Thyroid gland (tissue), 4 donors: ENCODE results near the gene SLC24A4. TPM values are rescaled to one million over a fixed set of nuclear protein-coding genes. Genes with fewer than 3 reads are reported as not detected.
"Not testable (repeated sequence)": the region's sequence is repeated elsewhere in the genome, so short reads cannot be mapped to it uniquely, and the experiment has no call there.

ENCODE experiments used
- DNase-seq, 2 donors: peaks; one replicate each; pipeline ENCODE4 v3.0.0-alpha.2; 2019
- H3K27ac ChIP-seq, 3 donors: fragments of 200-600 bp; sonication (generic); 1 replicate in 2 of 3; 2 replicates in 1 of 3; pipeline ENCODE4 v1.5.1; 2016 to 2019; ENCODE audit warnings: mild to moderate bottlenecking in 1 of 3, moderate library complexity in 1 of 3
- H3K27me3 ChIP-seq: fragments of 200-600 bp; sonication (generic); one replicate; pipeline ENCODE4 v1.5.1; 2019
- H3K36me3 ChIP-seq, 2 donors: fragments of 200-600 bp; sonication (generic); one replicate each; pipeline ENCODE4 v1.5.1; 2016 to 2019
- H3K4me1 ChIP-seq, 2 donors: fragments of 200-600 bp; sonication (generic); one replicate each; pipeline ENCODE4 v1.5.1; 2017 to 2019
- H3K4me3 ChIP-seq, 3 donors: fragments of 200-600 bp; sonication (generic); replicated peaks in 1 of 3; 1 replicate in 2 of 3; 2 replicates in 1 of 3; pipeline ENCODE4 v1.5.1; 2016; ENCODE audit warnings: mild to moderate bottlenecking in 1 of 3
- H3K9me3 ChIP-seq: fragments of 200-600 bp; sonication (generic); one replicate; pipeline ENCODE4 v1.5.1; 2017
- POLR2A ChIP-seq, 2 donors: fragments of 450-650 bp; IDR thresholded peaks; one replicate each; pipeline ENCODE4 v1.6.1; 2017; ENCODE audit warnings: antibody characterized with exemption in 2 of 2, mild to moderate bottlenecking in 2 of 2, moderate library complexity in 1 of 2
- WGBS, 2 donors: methylation state at CpG; one replicate each; pipeline ENCODE4 v1.1.5; 2017; 5-methylcytosine and 5-hydroxymethylcytosine counted together
- intact Hi-C: fragments of 100-400 bp; cut with DNase I; formaldehyde crosslinking; loops from one replicate; pipeline ENCODE4 v1.15.1; 2023
- total RNA-seq, 4 donors: library from RNA; depleted of rRNA; stranded (reverse); fragments of >200 nt; gene quantifications; one replicate each; pipeline ENCODE4 v1.2.3, GENCODE V29; 2016
- TF ChIP-seq, protein P1 (sequence below), 6 experiments: fragments of 200-600 bp in 3 of 6; fragments of 450-650 bp in 3 of 6; sonication (generic) in 3 of 6; IDR thresholded peaks; one replicate each; pipeline ENCODE4 v1.5.1; 2016 to 2019; ENCODE audit warnings: antibody characterized with exemption in 6 of 6, mild to moderate bottlenecking in 2 of 6, inconsistent platforms in 1 of 6, moderate library complexity in 1 of 6

SLC24A4 gene
- total RNA-seq, 4 donors from 2014 or later = 0.05 to 0.46 (median 0.19) TPM

DNA sequence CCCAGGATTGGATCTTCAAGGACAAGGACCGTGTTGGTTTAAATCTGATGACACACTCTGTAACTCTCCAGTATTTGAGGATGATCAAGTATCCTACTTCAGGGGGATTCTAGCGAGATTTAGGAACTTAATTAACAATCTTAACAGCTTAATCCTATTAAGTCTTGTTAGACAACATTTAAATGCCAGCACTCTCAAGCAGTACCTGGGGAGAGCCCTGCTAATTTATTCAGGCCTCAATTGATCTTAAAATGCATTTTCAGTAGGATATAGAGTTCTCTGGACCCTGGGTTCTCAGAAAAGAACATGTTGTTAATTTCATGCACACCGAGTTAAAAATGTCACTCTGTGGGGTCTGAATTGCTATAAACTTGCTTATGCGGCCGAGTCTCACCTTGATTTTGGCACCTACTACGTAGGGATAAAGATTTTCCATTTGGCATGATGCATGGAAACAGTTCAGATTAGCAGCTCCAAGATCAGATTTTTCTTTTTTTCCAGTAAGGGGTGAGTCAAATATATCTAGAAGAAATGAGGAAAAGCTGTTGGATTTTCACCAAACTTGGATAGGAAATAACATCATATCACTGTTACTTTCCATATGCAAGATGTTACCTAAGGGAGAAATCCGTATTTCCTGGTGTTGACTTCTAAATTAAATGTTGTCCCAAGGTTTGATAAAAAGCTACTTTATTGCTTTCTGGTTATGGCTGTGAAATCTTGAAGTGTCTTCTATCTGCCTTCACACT lies 76.1 kb downstream of the SLC24A4 start:
- DNase-seq = no peak

DNA sequence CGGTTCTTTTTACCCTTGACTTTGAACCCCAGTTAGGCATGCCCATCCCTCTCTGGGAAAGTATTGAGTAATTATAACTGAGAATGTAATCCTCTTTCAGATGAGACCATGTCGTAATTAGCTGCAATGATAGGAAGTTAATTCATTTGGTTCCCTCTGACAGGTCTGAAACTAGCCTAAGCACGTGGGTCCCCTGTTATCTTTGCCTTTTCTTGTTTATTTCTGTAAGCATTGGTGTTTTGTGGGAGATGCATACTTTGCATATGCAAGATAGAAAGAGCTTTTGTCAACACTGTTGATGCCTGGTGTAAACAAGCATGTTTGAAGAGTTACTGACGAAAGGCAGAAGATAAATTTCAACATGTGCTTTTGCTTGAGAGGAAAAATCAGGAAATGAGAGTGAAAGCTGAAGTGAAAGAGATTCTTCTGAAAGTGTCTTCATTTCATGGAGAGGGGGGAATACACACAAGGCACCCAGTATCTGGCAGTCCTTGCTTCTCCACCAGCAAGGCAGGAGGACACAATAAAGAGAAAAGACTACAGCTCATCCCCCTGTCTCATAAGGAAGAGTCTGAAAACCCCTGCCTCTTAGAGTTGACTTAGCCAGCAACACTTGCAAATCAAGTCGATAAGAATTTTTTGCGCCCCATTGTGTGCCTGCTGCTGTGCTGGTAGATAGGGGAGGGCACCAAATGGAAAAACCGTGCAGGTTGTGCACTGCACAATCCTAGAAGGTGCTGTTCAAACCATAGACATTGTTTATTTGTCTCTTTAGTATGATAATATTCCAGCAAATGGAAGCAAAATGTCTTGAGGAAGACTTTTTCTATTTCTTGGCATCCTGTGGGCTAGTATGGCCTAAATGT lies 77.8 kb downstream of the SLC24A4 start:
- no peaks in the 10 kb centered on the region for H3K9me3 ChIP-seq
- intact Hi-C loops = no loop called here
- H3K4me3 ChIP-seq = no peak overlapping the region
- TF ChIP-seq, protein P1, sequence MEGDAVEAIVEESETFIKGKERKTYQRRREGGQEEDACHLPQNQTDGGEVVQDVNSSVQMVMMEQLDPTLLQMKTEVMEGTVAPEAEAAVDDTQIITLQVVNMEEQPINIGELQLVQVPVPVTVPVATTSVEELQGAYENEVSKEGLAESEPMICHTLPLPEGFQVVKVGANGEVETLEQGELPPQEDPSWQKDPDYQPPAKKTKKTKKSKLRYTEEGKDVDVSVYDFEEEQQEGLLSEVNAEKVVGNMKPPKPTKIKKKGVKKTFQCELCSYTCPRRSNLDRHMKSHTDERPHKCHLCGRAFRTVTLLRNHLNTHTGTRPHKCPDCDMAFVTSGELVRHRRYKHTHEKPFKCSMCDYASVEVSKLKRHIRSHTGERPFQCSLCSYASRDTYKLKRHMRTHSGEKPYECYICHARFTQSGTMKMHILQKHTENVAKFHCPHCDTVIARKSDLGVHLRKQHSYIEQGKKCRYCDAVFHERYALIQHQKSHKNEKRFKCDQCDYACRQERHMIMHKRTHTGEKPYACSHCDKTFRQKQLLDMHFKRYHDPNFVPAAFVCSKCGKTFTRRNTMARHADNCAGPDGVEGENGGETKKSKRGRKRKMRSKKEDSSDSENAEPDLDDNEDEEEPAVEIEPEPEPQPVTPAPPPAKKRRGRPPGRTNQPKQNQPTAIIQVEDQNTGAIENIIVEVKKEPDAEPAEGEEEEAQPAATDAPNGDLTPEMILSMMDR (IDR thresholded peaks at IDR 0.05) = no peak
- no peak for TF ChIP-seq POLR2A (IDR thresholded peaks at IDR 0.05)
- H3K4me1 ChIP-seq = no peaks in the 10 kb centered on the region
- no peaks in the 10 kb centered on the region for H3K36me3 ChIP-seq
- DNase-seq = no peak
- H3K27me3 ChIP-seq = no peaks in the 10 kb centered on the region
- H3K27ac ChIP-seq = no peak overlapping the region
- WGBS, 2 donors = 47 to 51% methylated on average over 7 of the region's 7 CpGs

More for the DNA sequence above, 76.1 kb downstream of the SLC24A4 start:
- H3K27ac ChIP-seq = no peak overlapping the region
- no peaks in the 10 kb centered on the region for H3K4me1 ChIP-seq
- H3K4me3 ChIP-seq = no peak overlapping the region
- no peak for TF ChIP-seq POLR2A (IDR thresholded peaks at IDR 0.05)
- TF ChIP-seq, protein P1 (IDR thresholded peaks at IDR 0.05) = no peak
- intact Hi-C loops = no loop called here
- H3K27me3 ChIP-seq = no peaks in the 10 kb centered on the region
- no peaks in the 10 kb centered on the region for H3K36me3 ChIP-seq
- no peaks in the 10 kb centered on the region for H3K9me3 ChIP-seq
- whole genome bisulfite sequencing, 2 donors = 62 to 67% methylated on average over 7 of the region's 7 CpGs

DNA sequence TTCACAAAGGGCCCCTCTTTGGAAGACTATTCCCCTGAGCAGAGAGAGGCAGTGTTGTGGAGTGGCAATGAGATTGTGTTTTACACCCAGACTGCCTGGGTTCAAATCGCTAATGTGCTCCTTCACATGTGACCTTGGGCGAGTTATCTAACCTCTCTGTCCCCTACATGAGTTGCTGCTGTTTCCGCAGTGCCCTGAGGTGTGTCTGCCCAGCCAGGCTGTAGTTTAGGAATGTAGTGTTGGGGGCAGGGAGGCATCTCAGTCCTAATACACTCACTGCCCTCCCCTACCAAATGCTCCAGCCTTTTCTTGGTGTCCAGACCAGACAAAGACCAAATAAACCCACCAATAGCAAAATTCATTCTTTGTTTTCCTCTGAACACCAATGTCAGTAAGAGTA lies 78.6 kb downstream of the SLC24A4 start:
- Histone ChIP-seq H3K9me3 (no peaks in the 10 kb centered on the region), H3K36me3 (no peaks in the 10 kb centered on the region), H3K4me1 (no peaks in the 10 kb centered on the region), H3K4me3 (no peak overlapping the region), H3K27ac (no peak overlapping the region), H3K27me3 (no peaks in the 10 kb centered on the region)
- 39 to 92% methylated on average over 2 to 3 of the region's 3 CpGs for whole genome bisulfite sequencing, 2 donors
- DNase-seq = no peak
- intact Hi-C loops = no loop called here
- TF ChIP-seq, protein P1 (IDR thresholded peaks at IDR 0.05) = no peak
- no peak for TF ChIP-seq POLR2A (IDR thresholded peaks at IDR 0.05)

DNA sequence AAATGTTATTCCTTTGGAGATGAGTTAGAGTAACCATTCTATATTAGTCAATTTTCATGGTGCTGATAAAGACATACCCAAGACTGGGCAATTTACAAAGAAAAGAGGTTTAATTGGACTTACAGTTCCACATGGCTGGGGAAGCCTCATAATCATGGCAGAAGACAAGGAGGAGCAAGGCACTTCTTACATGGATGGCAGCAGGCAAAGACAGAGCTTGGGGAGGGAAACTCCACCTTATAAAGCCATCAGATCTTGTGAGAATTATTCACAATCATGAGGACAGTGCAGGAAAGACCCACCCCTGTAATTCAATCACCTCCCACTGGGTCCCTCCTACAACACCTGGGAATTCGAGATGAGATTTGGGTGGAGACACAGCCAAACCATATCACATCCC lies 79.5 kb downstream of the SLC24A4 start:
- H3K4me1 ChIP-seq, H3K9me3 ChIP-seq, H3K27me3 ChIP-seq, intact Hi-C loops, H3K27ac ChIP-seq, H3K36me3 ChIP-seq, DNase-seq, H3K4me3 ChIP-seq: not testable (repeated sequence)
- 75 to 85% methylated on average over 1 of the region's 1 CpG for WGBS, 2 donors

DNA sequence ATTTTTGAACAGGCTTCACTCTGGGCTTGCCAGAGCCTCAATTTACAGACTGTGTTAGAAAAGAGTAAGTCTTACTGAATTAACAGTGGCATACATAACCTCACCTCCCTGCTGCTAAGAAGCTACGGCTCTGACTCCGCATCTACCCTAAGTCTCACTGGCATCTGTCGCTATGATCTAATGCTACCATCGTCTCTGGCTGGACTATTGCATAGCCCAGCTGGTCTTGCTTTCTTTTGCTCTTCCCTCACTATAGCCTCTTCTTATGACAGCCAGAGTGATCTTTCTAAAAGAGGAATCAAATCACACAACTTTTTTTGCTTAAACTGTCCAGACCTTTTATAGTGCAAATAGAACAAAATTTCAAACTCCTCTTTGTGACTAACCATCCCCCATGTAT lies 81.1 kb downstream of the SLC24A4 start:
- Histone ChIP-seq H3K4me3 (no peak overlapping the region), H3K9me3 (no peaks in the 10 kb centered on the region), H3K4me1 (no peaks in the 10 kb centered on the region), H3K27ac (no peak overlapping the region), H3K36me3 (no peaks in the 10 kb centered on the region), H3K27me3 (no peaks in the 10 kb centered on the region)
- DNase-seq = no peak
- TF ChIP-seq, protein P1 (IDR thresholded peaks at IDR 0.05) = no peak
- TF ChIP-seq POLR2A (IDR thresholded peaks at IDR 0.05) = no peak
- intact Hi-C loops = no loop called here
- WGBS, 2 donors = 79 to 87% methylated on average over 4 of the region's 4 CpGs
